NCI-H748 treated with DMSO at 0.1 percent for 48 hours (cell line): Measurements from ENCODE around the gene RBCK1.
"Not testable (repeated sequence)": the region's sequence is repeated elsewhere in the genome, so short reads cannot be mapped to it uniquely, and the experiment has no call there.

Source experiments
- DNase-seq: peaks from one replicate; lab custom pipeline; 2025; lab: John Stamatoyannopoulos, UW

RBCK1 gene

DNA sequence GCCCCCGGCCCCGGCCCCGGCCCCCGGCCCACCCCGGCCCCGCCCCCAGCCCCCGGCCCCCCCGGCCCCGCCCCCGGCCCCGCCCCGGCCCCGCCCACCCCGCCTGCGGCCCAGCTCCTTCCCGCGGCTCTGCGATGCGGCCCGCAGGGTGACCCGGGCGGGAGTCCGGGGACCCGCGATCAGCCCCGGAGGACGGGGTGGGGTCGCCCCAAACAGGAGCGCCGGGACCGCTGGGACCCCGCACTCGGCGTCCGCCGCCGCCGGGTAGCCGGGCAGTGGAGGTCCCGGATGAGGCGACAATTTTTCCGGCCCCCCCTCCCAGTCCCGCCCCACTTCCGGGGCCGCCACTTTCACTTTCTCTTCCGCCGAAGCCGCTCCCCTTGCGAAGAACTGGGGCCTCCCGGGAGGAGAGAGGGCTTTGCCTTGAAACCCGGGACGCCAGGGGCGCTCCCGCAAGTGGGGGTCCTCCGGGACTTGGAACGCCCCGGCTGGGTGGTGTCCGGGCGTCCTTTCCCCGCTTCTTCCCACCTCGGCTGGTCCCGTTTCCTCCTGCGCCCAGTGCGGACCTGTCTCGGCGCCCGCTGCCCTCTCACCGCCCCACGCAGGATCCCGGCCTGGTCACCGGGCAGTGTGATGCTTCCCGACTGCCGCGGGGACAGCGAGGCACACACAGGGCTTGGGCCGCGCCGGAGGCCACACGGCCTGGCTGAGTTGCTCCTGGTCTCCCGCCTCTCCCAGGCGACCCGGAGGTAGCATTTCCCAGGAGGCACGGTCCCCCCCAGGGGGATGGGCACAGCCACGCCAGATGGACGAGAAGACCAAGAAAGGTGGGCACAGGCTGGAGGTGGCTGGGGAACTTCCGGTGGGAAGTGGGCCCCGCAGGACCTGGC, at the start of gene RBCK1:
TSS of gene RBCK1 (plus strand) at position 347 of the 890 bp plus-strand sequence. CDS start at position 806, 459 bp downstream.
- peak; percentile 76 for DNase-seq

DNA sequence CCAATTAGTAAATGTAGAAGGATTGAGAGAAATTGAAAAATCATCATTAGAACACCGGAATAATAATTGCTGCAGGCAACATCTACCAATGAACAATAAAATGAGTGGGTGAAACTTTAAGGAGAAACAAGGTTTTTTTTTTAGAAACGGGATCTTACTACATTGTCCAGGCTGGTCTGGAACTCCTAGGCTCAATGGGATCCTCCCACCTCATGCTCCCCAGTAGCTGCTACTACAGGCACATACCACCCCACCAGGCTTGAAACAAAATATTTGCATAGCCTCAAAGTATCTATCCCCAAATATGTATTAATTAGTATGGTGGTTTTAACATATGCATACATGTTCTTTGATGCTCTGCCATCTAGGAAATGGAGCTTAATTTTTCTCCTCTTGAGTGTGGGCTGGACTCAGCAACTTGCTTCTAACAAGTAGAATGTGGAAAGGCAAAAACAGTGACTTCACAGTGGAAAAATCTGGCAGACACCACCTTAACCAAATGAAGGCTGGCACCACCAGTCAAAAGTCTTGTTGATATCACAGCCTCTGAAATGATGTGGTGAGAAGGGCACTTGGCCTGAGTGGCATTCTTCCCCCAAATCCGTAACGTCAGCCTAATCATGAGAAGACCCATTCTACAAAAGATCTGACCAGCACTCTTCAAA, 49.1 kb upstream of the RBCK1 start:
- no peak for DNase-seq

DNA sequence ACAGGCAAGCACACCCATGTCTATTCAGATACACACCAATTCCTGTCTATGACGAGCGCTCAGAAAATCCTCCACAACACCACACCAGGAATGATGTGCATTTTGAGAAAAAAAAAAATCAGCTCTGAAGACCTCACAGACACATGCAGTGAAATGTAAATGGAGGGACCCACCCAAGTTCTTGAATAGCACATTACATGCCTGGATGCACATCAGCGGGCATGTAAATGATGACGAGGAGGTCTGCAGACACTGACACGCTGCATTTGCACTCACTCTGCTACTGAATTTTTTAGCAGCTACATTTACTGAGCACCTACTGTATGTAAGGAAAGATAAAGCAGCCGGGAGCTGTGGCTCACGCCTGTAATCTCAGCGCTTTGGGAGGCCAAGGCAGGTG, 46.5 kb upstream of the RBCK1 start:
- no peak for DNase-seq

DNA sequence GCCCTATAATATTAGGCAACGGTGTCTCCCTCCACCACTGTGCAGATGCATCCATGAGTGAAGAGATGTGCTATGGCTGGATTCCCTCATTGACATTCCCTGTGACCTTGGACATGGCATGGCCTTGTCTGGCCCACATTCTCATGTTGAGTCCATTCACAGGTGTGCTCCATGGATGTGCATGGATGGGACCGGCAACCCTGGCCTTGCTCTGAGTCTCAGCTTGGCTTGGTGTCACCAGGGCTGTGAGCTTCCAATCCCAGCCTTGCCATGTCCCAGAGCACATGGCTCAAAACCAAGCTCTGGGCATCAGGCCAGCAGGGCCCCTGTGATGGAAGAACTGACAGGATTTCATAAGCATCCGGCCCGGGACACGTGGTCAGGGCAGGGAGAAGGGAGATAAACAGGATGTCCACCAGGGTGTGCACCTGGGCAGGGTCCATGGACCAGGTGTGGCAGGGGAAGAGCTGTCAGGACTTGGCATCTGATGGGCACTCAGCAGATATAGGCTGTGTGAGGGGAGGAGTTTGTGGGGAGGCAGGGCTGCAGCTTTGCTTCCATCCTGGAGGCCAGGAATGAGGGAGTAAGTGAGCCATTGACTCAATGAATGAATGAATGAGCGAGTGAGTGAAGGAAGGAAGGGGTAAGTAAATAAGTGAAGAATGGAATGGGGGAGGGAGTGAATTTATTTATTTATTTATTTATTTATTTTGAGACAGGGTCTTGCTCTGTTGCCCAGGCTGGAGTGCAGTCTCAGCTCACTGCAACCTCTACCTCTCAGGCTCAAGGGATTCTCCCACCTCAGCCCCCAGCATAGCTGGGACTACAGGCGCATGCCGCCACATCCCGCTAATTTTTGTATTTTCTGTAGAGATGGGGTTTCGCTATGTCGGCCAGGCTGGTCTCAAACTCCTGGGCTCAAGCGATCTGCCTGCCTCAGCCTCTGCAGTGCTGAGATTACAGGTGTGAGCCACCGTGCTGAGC, 45.5 kb upstream of the RBCK1 start:
- peak; percentile 30 for DNase-seq

DNA sequence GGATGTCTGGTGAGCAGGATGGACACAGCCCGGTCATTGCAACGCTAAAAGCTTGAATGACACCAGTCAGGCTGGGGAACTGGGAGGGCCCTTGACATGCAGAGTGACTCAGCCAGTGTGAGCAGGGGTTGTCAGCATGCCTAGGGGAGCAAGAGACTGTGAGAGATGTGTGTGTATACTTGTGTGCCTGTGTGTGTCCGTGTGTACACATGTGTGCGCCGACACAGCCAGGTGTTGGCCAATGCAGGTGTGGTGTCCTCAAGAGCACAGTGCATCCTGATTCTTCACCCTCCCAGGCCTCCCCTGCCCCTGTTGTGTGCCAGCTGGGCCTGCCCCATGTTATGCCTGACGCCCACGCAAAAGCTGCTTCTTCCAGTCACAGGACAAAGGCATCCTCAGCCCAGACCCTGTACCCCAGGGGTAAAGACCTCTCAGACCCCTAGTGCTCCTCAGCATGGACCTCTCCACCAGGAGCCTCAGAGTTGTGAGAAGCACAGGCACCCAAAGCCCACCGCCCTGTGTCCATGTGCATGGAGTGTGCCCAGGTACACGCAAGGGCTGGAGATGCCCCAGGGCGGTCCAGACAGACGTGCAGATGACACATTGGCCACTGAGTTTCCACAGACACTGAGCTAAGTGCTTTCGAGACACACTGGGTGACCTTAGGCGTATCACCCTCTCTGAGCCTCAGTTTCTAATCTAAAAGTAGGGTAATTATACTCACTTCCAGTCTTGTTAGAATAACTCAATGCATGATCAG, 44.6 kb upstream of the RBCK1 start:
- DNase-seq, result no peak

DNA sequence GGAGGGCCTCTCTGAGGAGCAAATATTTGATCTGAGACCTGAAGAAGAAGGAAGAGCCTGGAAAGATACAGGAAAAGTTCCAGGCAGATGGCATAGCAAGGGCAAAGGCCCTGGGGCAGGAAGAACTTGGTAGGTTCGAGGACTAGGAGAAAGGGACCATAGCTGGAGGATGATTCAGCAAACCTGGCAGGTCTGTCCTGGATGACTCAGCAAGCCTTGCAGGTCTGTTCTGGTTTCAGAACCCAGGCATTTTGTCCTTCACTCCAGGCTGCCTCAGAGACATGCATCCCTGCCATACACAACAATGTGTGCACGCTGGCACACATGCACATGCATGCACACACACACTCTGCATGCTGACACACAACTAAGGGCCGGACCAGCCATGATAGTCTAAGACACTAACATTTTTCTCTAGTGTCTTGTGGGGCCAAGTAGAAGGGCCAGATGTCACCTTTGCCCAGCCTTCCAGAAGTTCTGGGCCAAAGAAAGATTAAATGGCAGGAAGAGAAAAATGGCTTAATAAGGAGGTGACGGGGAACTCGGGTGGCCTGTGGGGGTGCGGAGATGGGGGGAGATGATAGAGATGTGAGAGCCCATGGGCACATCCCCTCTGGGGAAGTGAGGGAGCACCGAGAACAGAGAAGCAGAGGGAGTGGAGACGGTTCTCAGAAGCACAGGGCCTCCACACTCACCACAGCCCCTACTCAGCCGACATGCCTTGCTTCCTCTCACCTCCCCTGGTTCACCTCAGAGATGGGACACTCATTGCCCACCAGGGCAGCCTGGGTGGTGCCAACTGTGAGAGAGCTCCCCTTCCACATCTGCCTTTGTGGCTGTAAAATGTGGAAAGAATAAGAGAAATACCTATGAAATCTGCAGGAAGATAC, 42.9 kb upstream of the RBCK1 start:
- DNase-seq, result no peak

DNA sequence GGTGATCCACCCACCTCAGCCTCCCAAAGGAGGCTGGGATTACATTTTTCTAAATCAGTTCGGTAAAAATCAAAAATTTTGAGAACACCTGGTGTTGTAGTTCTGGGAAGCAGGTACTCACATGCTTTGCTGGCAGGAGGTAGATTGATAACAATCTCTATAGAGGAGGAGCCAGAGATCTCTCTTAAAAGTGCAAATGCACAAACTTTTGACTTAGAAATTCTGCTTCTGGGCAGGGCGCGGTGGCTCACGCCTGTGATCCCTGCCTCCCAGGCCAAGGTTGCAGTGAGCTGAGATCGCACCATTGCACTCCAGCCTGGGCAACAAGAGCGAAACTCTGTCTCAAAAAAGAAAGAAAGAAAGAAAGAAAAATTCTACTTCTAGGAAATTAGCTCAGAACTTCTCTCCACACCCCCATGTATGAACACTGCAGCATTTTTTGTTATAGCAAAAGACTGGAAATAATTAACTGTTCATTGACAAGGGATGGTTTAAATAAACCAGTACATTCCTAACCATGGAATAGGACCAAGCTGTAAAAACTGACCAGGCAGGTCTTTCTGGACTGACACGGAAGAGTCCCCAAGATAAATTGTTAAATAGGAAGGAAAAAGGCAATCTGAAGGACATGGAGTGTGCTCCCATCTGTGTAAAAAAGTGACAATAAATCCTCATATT, 41.9 kb upstream of the RBCK1 start:
- no peak for DNase-seq

DNA sequence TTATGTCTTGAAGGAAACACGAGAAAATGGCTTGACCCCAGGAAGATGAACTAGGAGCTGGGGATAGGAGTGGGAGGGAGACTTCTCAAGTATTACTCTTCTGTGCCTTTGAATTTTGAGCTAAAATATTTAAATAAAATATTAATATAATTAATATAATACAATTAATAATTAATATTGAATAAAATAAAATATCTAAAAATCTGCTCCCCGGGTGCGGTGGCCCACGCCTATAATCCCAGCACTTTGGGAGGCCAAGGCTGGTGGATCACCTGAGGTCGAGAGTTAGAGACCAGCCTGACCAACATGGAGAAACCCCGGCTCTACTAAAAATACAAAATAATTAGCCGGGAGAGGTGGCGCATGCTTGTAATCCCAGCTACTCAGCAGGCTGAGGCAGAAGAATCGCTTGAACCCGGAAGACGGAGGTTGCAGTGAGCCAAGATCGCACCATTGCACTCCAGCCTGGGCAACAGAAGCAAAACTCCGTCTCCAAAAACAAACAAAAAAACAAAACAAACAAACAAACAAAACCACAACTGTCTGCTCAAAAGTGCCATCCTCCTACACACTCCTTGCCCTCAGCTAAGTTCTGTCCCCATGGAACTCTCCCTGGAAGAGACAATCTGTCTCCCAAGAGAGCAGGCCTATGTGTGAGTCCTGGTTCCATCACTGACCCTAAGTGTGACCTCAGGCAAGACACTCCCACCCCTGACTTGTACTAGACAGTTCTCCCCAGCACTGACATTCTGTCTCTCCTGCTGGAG, 41.2 kb upstream of the RBCK1 start:
- DNase-seq, result no peak

DNA sequence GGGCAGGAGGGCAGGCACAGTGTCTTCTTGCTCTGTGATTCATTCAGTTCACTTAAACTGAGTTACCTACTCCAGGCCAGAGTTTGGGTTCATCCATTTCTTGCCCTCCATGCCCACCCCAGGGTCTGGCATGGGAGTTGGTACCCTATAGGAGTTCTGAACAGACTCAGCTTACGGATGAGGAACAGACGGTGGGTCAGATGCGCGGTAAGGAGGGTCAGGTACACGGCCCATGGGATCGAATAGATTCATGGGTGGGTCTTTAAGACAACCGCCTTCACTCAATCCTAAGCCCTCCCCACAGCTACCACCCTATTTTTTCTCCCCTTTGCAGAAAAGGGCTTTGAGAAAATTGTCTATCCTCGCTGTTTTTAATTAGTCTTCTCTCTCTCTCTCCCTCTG, 40.6 kb upstream of the RBCK1 start:
- DNase-seq, result no peak

DNA sequence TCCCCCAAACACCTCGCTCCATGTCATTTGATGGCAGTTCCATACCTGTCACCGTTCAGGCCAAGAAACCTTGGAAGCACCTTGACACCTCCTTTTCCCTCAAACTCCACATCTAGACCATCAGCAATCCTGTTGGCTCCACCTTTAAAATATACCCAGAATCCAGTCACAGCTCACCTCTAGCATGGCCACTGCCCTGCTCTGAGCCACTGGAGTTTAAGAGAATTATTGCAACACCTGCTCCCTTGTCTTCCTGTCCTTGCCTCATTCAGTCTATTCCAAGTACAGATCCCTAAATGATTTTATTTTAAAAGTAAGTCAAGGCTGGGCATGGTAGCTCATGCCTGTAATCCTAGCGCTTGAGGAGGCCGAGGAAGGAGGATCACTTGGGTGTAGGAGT, 39.2 kb upstream of the RBCK1 start:
- no peak for DNase-seq

DNA sequence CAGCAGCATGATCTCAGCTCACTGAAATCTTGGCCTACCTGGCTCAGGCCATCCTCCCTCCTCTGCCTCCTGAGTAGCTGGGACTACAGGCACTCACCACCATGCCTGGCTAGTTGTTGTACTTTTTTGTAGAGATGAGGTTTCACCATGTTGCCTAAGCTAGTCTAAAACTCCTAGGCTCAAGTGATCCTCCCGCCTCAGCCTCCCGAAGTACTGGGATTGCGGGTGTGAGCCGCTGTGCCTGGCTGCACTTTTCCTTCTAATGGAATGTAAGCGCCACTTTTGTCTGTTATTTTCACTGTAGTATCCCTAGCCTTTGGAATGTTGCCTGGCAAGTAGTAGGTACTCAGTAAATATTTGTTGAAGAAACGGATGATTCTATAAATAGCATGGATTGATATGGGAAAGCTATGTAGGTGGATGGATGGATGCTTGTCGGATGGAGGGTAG, 37.9 kb upstream of the RBCK1 start:
- no peak for DNase-seq

DNA sequence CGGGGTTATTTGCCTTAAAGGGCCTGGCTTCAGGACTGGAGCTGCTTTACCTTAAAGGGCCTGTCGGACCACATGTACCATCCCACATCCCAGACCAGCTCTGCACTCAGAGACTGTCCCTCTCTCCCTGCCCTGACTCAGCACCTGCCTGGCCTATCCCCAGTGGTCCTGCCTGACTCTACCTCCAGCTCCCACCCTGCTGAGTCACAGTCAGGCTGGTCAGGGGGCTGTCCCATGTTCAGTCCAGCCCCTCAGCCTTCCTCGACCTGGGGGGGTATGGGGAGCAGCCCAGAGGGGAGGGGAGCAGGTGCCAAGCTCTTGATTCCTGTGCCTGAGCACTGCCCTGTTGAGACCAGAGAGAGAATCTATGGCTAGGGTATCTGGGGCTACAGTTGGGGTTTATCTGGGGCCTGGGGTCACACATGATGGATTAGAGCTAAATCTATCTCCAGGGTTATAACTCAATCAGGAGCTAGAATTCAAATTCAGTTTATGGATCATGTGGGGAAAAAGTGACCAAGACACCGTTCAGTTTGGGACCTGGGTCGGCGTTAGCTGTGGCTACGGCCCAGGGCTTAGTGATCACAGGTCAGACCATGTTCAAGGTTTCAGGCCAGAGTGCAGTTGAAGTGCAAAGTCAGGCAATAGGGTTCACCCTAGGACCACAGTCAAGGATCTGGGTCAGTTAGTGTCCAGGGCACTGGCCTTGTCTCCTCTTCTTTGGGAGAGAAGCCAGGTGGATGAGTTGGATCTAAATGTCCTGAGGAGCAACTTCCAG, 36.9 kb upstream of the RBCK1 start:
- no peak for DNase-seq

DNA sequence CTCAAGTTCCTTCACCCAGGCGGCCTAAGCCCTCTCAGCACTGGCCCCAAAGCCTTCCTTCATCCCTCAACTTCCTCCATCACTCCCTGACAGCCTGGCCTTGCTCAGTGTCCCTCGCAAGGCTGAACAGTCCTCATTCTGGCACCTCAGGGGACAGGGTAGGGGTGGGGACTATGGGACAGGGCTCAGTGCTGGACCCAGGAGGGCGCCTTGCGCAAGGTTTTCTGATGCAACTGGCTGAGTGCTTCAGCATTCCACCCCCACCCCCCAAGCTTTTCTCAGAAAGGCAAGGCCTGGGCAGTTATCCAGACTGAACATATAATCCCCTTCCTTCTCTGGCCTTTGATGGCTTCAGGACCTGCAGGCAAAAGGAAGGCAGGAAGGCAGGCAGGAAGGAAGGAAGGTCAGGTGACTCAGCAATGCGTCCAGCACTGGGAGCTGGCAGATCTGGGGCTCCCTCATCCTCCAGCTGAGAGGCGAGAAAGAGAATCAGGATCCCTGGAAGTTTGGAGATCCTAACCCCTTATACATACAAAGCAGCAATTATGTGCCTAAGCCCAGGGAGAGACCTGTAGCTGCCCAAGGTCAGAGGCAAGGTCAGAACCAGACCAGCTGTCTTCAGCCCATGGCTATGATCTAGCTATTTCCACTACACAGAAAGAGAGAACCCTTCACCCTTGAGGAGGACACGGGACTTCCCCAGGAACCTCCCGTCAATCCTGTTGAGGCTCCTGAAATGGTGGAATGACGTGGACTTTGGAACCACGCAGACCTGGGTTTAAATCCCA, 36.1 kb upstream of the RBCK1 start:
- DNase-seq, result no peak

DNA sequence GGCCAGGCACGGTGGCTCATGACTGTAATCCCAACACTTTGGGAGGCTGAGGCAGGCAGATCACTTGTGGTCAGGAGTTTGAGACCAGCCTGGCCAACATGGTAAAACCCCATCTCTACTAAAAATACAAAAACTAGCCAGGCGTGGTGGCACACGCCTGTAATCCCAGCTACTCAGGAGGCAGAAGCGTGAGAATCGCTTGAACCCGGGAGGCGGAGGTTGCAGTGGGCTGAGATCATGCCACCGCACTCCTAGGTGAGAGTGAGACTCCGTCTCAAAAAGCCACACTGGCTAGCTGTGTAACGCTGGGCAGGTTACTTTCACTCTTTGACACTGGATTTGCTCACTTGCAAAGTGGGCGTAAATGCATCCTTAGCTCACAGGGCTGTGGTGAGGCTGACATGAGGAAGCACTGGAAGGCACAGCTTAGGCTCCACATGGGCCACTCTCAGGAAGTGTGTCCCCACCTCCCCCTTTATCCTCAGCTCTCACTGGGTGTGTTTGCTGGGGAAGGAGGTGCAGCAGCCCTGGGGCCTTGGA, 35.5 kb upstream of the RBCK1 start:
- DNase-seq, result not testable (repeated sequence)

DNA sequence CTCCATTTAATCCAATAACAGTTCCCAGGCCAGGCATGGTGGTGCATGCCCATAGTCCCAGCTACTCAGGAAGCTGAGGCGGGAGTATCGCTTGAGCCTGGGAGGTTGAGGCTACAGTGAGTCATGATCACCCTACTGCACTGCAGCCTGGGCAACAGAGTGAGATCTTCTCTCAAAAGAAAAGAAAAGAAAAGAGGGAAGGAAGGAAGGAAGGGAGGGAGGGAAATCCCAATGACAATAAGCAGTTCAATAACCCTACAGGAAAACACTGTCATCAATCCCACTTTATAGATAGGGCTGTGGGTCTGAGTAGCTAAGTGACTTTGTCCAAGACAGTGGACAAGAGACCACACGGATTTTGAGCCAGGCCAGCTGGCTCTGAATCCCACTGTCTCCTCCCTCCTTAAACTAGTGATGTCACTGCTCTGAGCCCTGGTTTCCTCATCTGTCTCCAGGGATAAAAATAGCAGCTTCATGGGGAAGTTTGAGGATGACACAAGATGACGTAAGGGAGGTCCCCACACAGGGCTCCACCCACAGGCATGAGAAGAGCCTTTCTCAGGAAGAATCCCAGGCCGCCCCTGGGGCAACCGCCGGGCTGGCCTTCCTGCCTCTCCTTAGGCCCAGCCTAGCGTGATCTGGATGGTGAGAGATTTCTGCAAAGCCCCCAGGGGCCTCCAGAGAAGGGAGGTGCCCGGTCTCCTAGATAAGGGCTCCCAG, 34.8 kb upstream of the RBCK1 start:
- DNase-seq, result no peak

DNA sequence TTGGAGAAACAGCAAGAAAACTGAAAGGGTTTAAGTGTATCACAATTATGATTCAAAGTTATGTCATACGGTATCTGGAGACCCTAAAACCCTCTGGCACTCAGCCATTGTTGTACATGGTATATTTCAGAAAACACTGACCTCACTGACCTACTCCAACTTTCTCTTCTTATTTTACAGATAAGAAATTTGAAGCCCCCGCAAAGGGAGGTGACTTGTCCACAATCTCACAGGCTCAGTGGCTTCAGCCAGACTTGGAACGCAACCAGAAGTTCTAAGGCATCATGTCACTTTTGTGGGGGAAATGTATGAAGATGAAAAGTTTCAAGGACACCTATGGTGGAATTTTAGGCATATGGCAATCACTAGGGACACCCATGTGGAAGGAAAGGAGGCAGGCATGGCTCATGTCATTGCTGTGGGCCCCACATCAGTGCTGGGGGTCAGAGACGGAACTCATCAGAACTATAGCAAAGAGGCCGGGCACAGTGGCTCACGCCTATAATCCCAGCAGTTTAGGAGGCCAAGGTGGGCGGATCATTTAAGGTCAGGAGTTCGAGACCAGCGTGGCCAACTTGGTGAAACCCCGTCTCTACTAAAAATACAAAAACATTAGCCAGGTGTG, 32.7 kb upstream of the RBCK1 start:
- no peak for DNase-seq
